ENCODE results near the gene KY.

GRCh38 chr3:134601539-134602439 lies 49.0 kb downstream of the KY start:
- no peak for TF ChIP-seq EZH2phosphoT487 (IDR thresholded peaks at IDR 0.05; ENCODE audit: borderline replicate concordance, low read depth, low read length)
- TF ChIP-seq CTCF (conservative IDR thresholded peaks at IDR 0.05; ENCODE audit: low read length), result no peak

Data from OCI-LY7 (cell line).